ENCODE data around the gene PYCARD.
"Not testable (repeated sequence)": the region's sequence is repeated elsewhere in the genome, so short reads cannot be mapped to it uniquely, and the experiment has no call there.

Gene PYCARD

DNA sequence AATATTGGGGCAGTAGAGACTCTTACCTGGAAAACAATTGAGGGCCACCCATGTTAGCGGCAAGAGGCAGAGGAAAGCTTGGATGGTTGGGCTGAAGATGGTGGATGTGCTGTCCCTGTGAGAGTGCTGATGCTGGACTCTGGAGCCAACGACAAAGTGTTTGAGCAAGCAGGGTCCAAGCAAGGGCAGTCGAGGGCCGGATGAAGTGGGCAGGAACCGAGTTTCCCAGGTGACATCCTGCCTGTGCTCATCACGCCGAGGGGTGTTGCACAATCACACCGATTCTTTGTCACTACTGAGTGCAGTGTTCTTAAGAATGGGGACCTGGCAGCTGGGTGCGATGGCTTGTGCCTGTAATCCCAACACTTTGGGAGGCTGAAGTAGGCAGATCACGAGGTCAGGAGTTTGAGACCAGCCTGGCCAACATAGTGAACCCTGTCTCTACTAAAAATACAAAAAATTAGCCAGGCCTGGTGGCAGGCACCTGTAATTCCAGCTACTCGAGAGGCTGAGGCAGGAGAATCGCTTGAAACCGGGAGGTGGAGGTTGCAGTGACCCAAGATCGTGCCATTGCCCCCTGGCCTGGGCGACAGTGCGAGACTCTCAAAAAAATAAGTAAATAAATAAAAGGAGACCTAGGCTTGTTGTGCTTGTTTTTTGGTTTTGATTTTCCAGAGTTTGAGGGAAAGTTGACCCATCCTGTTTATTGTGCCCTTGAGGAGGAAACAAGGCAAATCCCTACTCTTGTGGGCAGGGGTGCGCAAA lies 6.1 kb downstream of the PYCARD start:
- no peak overlapping the region for H3K4me3 ChIP-seq (ENCODE audit: low read length)
- H3K9ac ChIP-seq (ENCODE audit: low read depth, low read length) = no peak overlapping the region
- H3K9me3 ChIP-seq (replicated peaks; ENCODE audit: low read length) = no peaks in the 10 kb centered on the region
- H3K27me3 ChIP-seq (ENCODE audit: control insufficient read depth, insufficient read depth, low read length) = no peaks in the 10 kb centered on the region
- H3K36me3 ChIP-seq (ENCODE audit: insufficient read depth, low read length) = peaks cover 67% of the 10 kb centered on the region
- H3K4me1 ChIP-seq (ENCODE audit: control insufficient read depth, insufficient read depth, low read length) = peaks cover 8% of the 10 kb centered on the region
- H3K4me2 ChIP-seq (ENCODE audit: low read length) = no peak overlapping the region

DNA sequence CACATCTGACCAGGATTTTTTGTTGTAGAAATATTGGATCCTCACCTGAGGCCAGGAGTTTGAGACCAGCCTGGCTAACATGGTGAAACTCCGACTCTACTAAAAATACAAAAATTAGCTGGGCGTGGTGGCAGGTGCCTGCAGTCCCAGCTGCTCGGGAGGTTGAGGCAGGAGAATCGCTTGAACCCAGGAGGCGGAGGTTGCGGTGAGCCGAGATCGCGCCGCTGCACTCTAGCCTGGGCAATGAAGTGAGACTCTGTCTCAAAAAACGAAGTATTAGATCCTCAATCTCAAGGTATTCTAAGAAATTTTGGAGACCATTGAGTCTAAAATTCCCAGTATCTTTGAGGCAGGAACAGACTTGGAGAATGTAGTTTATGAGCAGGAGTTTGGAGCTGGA lies 6.7 kb downstream of the PYCARD start:
- H3K4me2 ChIP-seq (ENCODE audit: low read length); H3K4me3 ChIP-seq (ENCODE audit: low read length); H3K9me3 ChIP-seq (replicated peaks; ENCODE audit: low read length); H3K4me1 ChIP-seq (ENCODE audit: control insufficient read depth, insufficient read depth, low read length); H3K9ac ChIP-seq (ENCODE audit: low read depth, low read length); H3K27me3 ChIP-seq (ENCODE audit: control insufficient read depth, insufficient read depth, low read length): not testable (repeated sequence)
- peaks cover 74% of the 10 kb centered on the region for H3K36me3 ChIP-seq (ENCODE audit: insufficient read depth, low read length)

DNA sequence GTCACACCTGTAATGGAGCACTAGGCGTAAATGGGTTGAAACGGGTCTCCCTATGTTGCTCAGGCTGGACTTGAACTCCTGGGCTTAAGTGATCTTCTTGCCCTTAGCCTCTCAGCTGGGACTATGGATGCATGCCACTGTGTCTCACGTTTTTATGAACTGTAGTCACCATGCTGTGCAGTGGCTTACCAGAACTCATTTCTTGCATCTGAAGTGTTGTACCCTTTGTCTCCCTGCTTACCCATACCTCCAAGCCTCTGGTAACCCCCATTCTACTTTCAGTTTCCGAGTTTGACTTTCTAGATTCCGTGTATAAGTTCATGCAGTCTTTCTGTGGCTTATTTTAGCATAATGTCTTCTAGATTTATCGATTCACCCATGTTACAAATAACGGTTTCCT lies 7.7 kb downstream of the PYCARD start:
- Histone ChIP-seq H3K36me3 (ENCODE audit: insufficient read depth, low read length) (peaks cover 84% of the 10 kb centered on the region), H3K9me3 (replicated peaks; ENCODE audit: low read length) (no peaks in the 10 kb centered on the region), H3K9ac (ENCODE audit: low read depth, low read length) (no peak overlapping the region), H3K4me1 (ENCODE audit: control insufficient read depth, insufficient read depth, low read length) (no peaks in the 10 kb centered on the region), H3K4me2 (ENCODE audit: low read length) (no peak overlapping the region), H3K4me3 (ENCODE audit: low read length) (no peak overlapping the region), H3K27me3 (ENCODE audit: control insufficient read depth, insufficient read depth, low read length) (no peaks in the 10 kb centered on the region)

- H3K36me3 ChIP-seq (ENCODE audit: insufficient read depth, low read length) = peaks cover 85% of the 10 kb centered on the region
- no peaks in the 10 kb centered on the region for H3K4me1 ChIP-seq (ENCODE audit: control insufficient read depth, insufficient read depth, low read length)
- H3K4me3 ChIP-seq (ENCODE audit: low read length) = no peak overlapping the region
- H3K27me3 ChIP-seq (ENCODE audit: control insufficient read depth, insufficient read depth, low read length) = no peaks in the 10 kb centered on the region
- no peak overlapping the region for H3K9ac ChIP-seq (ENCODE audit: low read depth, low read length)
- no peaks in the 10 kb centered on the region for H3K9me3 ChIP-seq (replicated peaks; ENCODE audit: low read length)
- no peak overlapping the region for H3K4me2 ChIP-seq (ENCODE audit: low read length)
Observed at GRCh38 chr16:31193874-31194273, 8.7 kb downstream of the PYCARD start.

DNA sequence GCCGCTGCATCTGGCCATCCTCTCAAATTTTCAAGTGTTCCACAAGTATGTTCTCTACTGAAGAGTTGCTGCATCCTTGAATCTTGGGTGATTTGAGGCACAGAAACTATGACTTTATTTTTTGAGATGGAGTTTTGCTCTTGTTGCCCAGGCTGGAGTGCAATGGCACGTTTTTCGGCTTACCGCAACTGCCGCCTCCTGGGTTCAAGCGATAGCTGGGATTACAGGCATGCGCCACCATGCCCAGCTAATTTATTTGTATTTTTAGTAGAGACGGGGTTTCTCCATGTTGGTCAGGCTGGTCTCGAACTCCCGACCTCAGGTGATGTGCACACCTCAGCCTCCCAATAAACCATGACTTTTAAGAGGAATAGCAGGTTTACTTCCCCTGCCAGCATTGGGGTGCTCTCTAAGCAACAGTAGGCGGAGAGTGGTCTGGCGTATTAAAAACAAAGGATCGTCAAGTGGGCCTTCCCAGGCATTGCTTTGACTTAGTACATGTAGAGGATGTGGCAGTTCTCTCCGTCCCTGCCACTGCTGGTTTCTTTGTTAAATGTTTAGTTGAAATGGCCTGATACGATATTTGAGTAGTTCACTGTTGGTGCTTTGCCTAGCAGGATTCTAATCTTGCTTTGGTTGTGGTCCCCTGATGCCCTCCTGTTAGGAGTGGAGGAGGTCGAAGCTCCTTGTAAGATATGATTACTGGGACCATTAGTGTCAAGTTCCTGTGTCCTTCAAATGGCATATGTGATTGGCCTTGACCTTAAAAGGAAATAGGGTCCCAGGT lies 9.5 kb downstream of the PYCARD start:
- Histone ChIP-seq H3K27me3 (ENCODE audit: control insufficient read depth, insufficient read depth, low read length) (no peaks in the 10 kb centered on the region), H3K36me3 (ENCODE audit: insufficient read depth, low read length) (peaks cover 88% of the 10 kb centered on the region), H3K4me3 (ENCODE audit: low read length) (no peak overlapping the region), H3K4me2 (ENCODE audit: low read length) (no peak overlapping the region), H3K9ac (ENCODE audit: low read depth, low read length) (no peak overlapping the region), H3K9me3 (replicated peaks; ENCODE audit: low read length) (no peaks in the 10 kb centered on the region), H3K4me1 (ENCODE audit: control insufficient read depth, insufficient read depth, low read length) (no peaks in the 10 kb centered on the region)

DNA sequence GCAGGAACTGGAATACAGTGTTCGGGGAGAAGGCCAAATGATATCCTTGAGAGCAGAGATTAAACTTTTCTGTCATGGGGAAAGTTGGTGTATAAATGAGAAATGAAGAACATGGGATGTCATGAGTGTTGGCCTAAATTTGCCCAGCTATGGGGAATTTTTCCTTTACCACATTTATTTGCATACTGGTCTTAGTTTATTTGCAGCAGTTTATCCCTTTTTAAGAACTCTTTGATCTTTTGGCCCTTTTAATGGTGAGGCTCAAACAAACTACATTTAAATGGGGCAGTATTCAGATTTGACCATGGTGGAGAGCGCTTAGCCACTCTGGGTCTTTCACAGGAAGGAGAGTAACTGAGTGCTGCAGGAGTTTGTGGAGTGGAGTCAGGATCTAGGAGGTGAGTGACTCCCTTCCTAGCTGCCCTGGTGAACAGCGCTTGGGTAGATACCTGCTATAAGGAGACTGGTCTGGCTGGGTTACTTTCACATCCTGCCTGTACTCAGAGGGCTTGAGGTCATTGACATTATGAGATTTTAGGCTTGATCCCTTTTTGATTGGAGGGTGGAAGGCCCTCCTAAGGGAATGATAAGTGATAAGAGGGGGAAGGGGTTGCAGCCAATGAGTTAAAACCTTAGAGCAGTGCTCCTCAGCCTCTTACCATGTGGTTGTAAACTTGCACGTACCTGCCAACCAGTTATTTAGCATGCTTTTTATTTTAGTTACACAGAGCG lies 10.7 kb downstream of the PYCARD start:
- Histone ChIP-seq H3K4me1 (ENCODE audit: control insufficient read depth, insufficient read depth, low read length) (no peaks in the 10 kb centered on the region), H3K9me3 (replicated peaks; ENCODE audit: low read length) (no peaks in the 10 kb centered on the region), H3K36me3 (ENCODE audit: insufficient read depth, low read length) (peaks cover 99% of the 10 kb centered on the region), H3K4me2 (ENCODE audit: low read length) (no peak overlapping the region), H3K27me3 (ENCODE audit: control insufficient read depth, insufficient read depth, low read length) (no peaks in the 10 kb centered on the region), H3K9ac (ENCODE audit: low read depth, low read length) (no peak overlapping the region), H3K4me3 (ENCODE audit: low read length) (no peak overlapping the region)

GRCh38 chr16:31190818-31191444 lies 11.6 kb downstream of the PYCARD start:
- Histone ChIP-seq H3K4me1 (ENCODE audit: control insufficient read depth, insufficient read depth, low read length) (no peaks in the 10 kb centered on the region), H3K9me3 (replicated peaks; ENCODE audit: low read length) (no peaks in the 10 kb centered on the region), H3K4me3 (ENCODE audit: low read length) (no peak overlapping the region), H3K9ac (ENCODE audit: low read depth, low read length) (no peak overlapping the region), H3K4me2 (ENCODE audit: low read length) (no peak overlapping the region), H3K27me3 (ENCODE audit: control insufficient read depth, insufficient read depth, low read length) (no peaks in the 10 kb centered on the region), H3K36me3 (ENCODE audit: insufficient read depth, low read length) (peaks cover 100% of the 10 kb centered on the region)

- H3K9ac ChIP-seq (ENCODE audit: low read depth, low read length) = no peak overlapping the region
- H3K27me3 ChIP-seq (ENCODE audit: control insufficient read depth, insufficient read depth, low read length) = no peaks in the 10 kb centered on the region
- no peaks in the 10 kb centered on the region for H3K4me1 ChIP-seq (ENCODE audit: control insufficient read depth, insufficient read depth, low read length)
- no peaks in the 10 kb centered on the region for H3K9me3 ChIP-seq (replicated peaks; ENCODE audit: low read length)
- H3K4me2 ChIP-seq (ENCODE audit: low read length) = no peak overlapping the region
- H3K36me3 ChIP-seq (ENCODE audit: insufficient read depth, low read length) = peaks cover 100% of the 10 kb centered on the region
- no peak overlapping the region for H3K4me3 ChIP-seq (ENCODE audit: low read length)
Observed at GRCh38 chr16:31190061-31190460, 12.5 kb downstream of the PYCARD start.

DNA sequence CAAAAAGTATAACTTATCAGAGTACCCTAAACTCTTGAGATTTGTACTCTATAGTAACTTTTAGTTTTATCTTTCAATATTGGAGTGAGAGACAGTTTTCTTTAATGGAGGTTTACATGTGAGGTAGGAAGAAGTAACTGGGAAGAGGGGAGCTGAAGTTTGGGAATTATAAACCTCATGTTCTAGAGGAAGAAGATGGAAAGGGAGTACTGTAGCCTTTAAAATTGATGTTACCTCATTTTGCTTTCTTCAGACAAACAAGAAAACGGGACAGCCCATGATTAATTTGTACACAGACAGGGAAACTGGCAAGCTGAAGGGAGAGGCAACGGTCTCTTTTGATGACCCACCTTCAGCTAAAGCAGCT lies 13.2 kb downstream of the PYCARD start:
- H3K36me3 ChIP-seq (ENCODE audit: insufficient read depth, low read length) = peaks cover 99% of the 10 kb centered on the region
- H3K27me3 ChIP-seq (ENCODE audit: control insufficient read depth, insufficient read depth, low read length) = no peaks in the 10 kb centered on the region
- no peak overlapping the region for H3K9ac ChIP-seq (ENCODE audit: low read depth, low read length)
- no peaks in the 10 kb centered on the region for H3K9me3 ChIP-seq (replicated peaks; ENCODE audit: low read length)
- H3K4me3 ChIP-seq (ENCODE audit: low read length) = no peak overlapping the region
- no peak overlapping the region for H3K4me2 ChIP-seq (ENCODE audit: low read length)
- no peaks in the 10 kb centered on the region for H3K4me1 ChIP-seq (ENCODE audit: control insufficient read depth, insufficient read depth, low read length)

DNA sequence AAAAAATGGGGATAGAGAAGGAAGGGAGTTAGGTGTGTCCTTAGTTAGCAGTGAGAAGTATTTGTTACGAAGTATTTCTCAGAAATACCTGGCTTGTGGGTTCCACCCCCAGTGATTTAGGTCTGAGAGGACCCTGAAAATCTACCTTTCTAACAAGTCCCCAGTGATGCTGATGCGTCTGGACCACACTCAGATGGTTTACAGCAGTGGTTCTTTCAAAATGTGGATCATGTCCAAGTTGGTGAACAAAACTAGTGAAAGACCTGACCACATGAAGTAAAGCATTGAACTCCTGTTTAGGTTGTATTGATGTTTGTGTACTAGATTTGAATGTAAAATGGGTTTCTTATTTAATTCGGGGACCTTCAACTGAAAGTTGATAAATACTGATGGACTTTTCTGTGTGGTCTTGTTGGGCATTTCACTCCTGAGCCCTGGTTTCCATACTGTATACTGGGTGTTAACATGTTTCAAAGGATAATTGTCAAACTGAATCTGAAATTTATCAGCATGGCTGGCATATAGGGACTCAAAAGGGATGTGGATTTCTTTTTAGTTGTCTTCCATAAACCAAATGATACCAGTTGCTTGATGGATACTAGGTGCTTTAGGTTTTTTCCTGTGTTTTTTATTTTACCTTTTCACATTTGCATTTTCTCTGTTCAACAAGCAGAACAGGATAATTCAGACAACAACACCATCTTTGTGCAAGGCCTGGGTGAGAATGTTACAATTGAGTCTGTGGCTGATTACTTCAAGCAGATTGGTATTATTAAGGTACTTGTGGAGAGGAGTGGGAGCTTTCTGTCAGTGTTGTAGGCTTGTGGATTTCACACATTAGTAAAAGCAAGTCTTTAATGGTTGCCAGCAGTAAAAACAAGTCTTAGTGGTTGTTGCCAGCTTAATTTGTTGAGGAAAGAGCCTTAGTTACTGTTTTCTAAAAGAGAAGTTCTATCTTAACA lies 13.8 kb downstream of the PYCARD start:
- peaks cover 4% of the 10 kb centered on the region for H3K4me1 ChIP-seq (ENCODE audit: control insufficient read depth, insufficient read depth, low read length)
- no peaks in the 10 kb centered on the region for H3K27me3 ChIP-seq (ENCODE audit: control insufficient read depth, insufficient read depth, low read length)
- no peak overlapping the region for H3K4me2 ChIP-seq (ENCODE audit: low read length)
- H3K4me3 ChIP-seq (ENCODE audit: low read length) = no peak overlapping the region
- H3K9ac ChIP-seq (ENCODE audit: low read depth, low read length) = no peak overlapping the region
- peaks cover 98% of the 10 kb centered on the region for H3K36me3 ChIP-seq (ENCODE audit: insufficient read depth, low read length)
- H3K9me3 ChIP-seq (replicated peaks; ENCODE audit: low read length) = no peaks in the 10 kb centered on the region
